Loucy (cell line): ENCODE measurements around the gene RASSF5.

ENCODE experiments used
- H2AFZ ChIP-seq: fragments of 200-600 bp; sonication (generic); 2 replicates; pipeline ENCODE4 v1.6.0; 2016; ENCODE audit warnings: antibody characterized with exemption, mild to moderate bottlenecking, low read length, moderate library complexity
- H3F3A ChIP-seq: fragments of 200-600 bp; 2 replicates; pipeline ENCODE4 v1.6.0; 2016; ENCODE audit warnings: antibody characterized with exemption, low read depth, mild to moderate bottlenecking
- H3K27me3 ChIP-seq: fragments of 200-600 bp; sonication (generic); 2 replicates; pipeline ENCODE4 v1.6.1; 2014; ENCODE audit warnings: low read length, mild to moderate bottlenecking; ENCODE audit not compliant: insufficient read depth, poor library complexity, severe bottlenecking
- H3K36me3 ChIP-seq: fragments of 200-600 bp; sonication (generic); 2 replicates; pipeline ENCODE4 v1.6.1; 2016; ENCODE audit warnings: low read length; ENCODE audit not compliant: insufficient read depth
- H3K4me1 ChIP-seq: fragments of 200-600 bp; sonication (generic); 2 replicates; pipeline ENCODE4 v1.5.1; 2014; ENCODE audit warnings: low read length, mild to moderate bottlenecking; ENCODE audit not compliant: insufficient read depth, poor library complexity, severe bottlenecking
- H3K4me2 ChIP-seq: fragments of 200-600 bp; sonication (generic); 2 replicates; pipeline ENCODE4 v1.6.0; 2014; ENCODE audit warnings: antibody characterized with exemption, low read length, low read depth, mild to moderate bottlenecking; ENCODE audit not compliant: poor library complexity, severe bottlenecking
- H3K4me3 ChIP-seq: fragments of 200-600 bp; sonication (generic); 2 replicates; pipeline ENCODE4 v1.5.1; 2014; ENCODE audit warnings: low read length, mild to moderate bottlenecking, mixed read lengths; ENCODE audit not compliant: poor library complexity, severe bottlenecking
- H3K79me2 ChIP-seq: fragments of 200-600 bp; sonication (generic); 2 replicates; pipeline ENCODE4 v1.6.1; 2014; ENCODE audit warnings: low read length; ENCODE audit not compliant: insufficient read depth
- H3K9ac ChIP-seq: fragments of 200-600 bp; sonication (generic); 2 replicates; pipeline ENCODE4 v1.6.0; 2014; ENCODE audit warnings: mild to moderate bottlenecking, low read depth, low read length, moderate library complexity; ENCODE audit not compliant: poor library complexity, severe bottlenecking
- H3K9me2 ChIP-seq: fragments of 200-600 bp; sonication (generic); replicated peaks from 2 replicates; pipeline ENCODE4 v1.6.1; 2016; ENCODE audit warnings: low read depth, low read length, mixed read lengths
- H3K9me3 ChIP-seq: fragments of 200-600 bp; sonication (generic); 2 replicates; pipeline ENCODE4 v1.6.1; 2014; ENCODE audit warnings: mild to moderate bottlenecking, antibody characterized with exemption, low read length, low read depth; ENCODE audit not compliant: insufficient read depth
- H4K20me1 ChIP-seq: fragments of 200-600 bp; sonication (generic); 2 replicates; pipeline ENCODE4 v1.6.0; 2014; ENCODE audit warnings: antibody characterized with exemption, low read length, mild to moderate bottlenecking; ENCODE audit not compliant: insufficient read depth, poor library complexity, severe bottlenecking
- EZH2phosphoT487 ChIP-seq: fragments of 200-600 bp; IDR thresholded peaks from 2 replicates; pipeline ENCODE4 v1.6.1; 2018; ENCODE audit warnings: antibody characterized with exemption, mild to moderate bottlenecking, moderate library complexity, borderline replicate concordance
- TF ChIP-seq, protein P1 (sequence below): fragments of 200-600 bp; sonication (generic); conservative IDR thresholded peaks from 2 replicates; pipeline ENCODE4 v1.5.1; 2014; ENCODE audit warnings: mild to moderate bottlenecking, antibody characterized with exemption, low read length

The RASSF5 gene

DNA sequence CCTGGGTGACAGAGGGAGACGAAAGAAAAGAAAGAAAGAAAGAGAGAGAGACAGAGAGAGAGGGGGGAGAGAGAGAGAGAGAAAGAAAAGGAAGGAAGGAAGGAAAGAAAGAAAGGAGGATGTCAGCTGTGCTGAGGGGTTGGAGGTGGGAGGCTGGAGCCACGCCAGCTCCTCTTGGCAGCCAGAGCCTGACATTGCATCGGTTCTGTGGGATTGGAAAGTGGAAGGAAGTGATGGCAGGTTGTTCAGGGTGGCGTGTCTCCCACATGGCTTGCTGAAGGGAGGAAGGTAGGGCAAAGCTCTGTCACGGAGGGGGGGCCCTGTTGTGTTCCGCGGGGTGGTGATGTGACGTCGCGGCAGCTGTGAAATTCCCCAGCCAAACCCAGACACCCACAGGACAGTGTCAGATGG lies 74.2 kb downstream of the RASSF5 start:
- Histone ChIP-seq H4K20me1 (peaks cover 40% of the 10 kb centered on the region), H3K79me2 (peaks cover 65% of the 10 kb centered on the region), H3K4me1 (no peaks in the 10 kb centered on the region), H3K4me2 (no peak overlapping the region), H3K9me2 (no peaks in the 10 kb centered on the region), H3K36me3 (peaks cover 72% of the 10 kb centered on the region; the same call in 1 of the 2 replicates), H3K9ac (no peak overlapping the region), H3K27me3 (no peaks in the 10 kb centered on the region), H2AFZ (no peak overlapping the region), H3K4me3 (no peak overlapping the region), H3F3A (no peaks in the 10 kb centered on the region; the same call in 1 of the 2 replicates), H3K9me3 (no peaks in the 10 kb centered on the region)
- TF ChIP-seq, protein P1, sequence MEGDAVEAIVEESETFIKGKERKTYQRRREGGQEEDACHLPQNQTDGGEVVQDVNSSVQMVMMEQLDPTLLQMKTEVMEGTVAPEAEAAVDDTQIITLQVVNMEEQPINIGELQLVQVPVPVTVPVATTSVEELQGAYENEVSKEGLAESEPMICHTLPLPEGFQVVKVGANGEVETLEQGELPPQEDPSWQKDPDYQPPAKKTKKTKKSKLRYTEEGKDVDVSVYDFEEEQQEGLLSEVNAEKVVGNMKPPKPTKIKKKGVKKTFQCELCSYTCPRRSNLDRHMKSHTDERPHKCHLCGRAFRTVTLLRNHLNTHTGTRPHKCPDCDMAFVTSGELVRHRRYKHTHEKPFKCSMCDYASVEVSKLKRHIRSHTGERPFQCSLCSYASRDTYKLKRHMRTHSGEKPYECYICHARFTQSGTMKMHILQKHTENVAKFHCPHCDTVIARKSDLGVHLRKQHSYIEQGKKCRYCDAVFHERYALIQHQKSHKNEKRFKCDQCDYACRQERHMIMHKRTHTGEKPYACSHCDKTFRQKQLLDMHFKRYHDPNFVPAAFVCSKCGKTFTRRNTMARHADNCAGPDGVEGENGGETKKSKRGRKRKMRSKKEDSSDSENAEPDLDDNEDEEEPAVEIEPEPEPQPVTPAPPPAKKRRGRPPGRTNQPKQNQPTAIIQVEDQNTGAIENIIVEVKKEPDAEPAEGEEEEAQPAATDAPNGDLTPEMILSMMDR: no peak
- TF ChIP-seq EZH2phosphoT487: no peak

DNA sequence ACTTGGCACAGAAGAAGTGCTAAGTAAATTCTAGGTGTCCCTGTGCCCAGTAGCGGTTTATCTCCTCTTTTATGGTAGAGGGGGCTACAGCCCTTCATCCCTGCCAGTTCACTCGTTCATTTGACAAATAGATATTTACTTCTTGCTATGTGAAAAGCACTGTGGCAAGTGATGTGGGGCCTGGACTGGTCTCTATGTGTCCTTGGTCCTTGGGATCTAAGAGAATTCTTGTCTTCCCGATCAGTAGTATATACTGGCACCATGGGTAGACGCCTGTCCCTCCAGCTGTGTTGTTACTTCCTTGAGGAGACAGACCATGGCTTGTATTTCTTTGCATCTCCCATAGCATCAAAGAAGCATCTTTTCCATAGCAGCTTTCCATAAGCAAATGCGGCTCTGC lies 75.2 kb downstream of the RASSF5 start:
- Histone ChIP-seq H4K20me1 (peaks cover 36% of the 10 kb centered on the region), H3K4me3 (no peak overlapping the region), H3K4me2 (no peak overlapping the region), H3K9ac (no peak overlapping the region), H3K36me3 (peaks cover 77% of the 10 kb centered on the region; the same call in 1 of the 2 replicates), H3K4me1 (no peaks in the 10 kb centered on the region), H2AFZ (no peak overlapping the region), H3K9me3 (no peaks in the 10 kb centered on the region), H3K27me3 (no peaks in the 10 kb centered on the region), H3K9me2 (no peaks in the 10 kb centered on the region), H3K79me2 (peaks cover 55% of the 10 kb centered on the region), H3F3A (no peaks in the 10 kb centered on the region; the same call in 1 of the 2 replicates)
- TF ChIP-seq, protein P1: no peak
- TF ChIP-seq EZH2phosphoT487: no peak

DNA sequence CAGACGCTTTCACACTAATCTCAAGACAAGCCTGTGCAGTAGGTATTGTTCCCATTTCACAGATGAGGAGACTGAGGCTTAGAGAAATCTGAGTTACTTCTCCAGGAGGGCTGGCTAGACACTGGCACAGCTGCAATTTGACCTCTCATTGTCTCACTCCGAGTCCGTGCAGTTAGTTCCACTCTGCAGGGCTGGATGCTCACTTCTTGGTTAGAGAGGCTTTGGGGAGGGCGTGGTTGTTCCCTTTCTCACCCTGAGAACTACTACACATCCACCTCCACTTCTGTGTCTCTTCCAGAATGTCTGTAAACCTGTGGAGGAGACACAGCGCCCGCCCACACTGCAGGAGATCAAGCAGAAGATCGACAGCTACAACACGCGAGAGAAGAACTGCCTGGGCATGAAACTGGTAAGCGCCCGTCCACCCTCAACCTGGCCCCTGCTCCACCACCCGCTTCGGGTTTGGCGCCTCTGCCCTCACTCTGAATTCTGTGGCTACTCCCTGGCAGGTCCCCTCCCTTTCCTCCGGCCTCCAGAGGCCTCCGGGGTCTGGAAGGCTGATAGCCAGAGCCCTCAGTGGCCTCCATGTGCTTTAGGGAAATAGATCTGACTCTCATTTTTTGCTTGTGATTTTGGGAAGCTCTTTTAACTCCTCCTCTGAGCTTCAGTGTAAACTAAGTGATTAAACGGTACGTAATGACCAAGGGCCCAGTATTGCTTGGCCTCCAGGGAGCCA lies 75.8 kb downstream of the RASSF5 start:
- Histone ChIP-seq H3K9me3 (no peaks in the 10 kb centered on the region), H3K9me2 (no peaks in the 10 kb centered on the region), H3K27me3 (no peaks in the 10 kb centered on the region), H3K79me2 (peaks cover 49% of the 10 kb centered on the region), H3K36me3 (peaks cover 81% of the 10 kb centered on the region; the same call in 1 of the 2 replicates), H3K9ac (no peak overlapping the region), H3K4me1 (no peaks in the 10 kb centered on the region), H3K4me3 (no peak overlapping the region), H3K4me2 (no peak overlapping the region), H3F3A (no peaks in the 10 kb centered on the region; the same call in 1 of the 2 replicates), H4K20me1 (peaks cover 33% of the 10 kb centered on the region), H2AFZ (no peak overlapping the region)
- no peak for TF ChIP-seq EZH2phosphoT487
- TF ChIP-seq, protein P1: no peak
